HTERT RPE-1 (cell line): ENCODE results near the gene KIN.
"Not testable (repeated sequence)": the region's sequence is repeated elsewhere in the genome, so short reads cannot be mapped to it uniquely, and the experiment has no call there.

Source experiments
- in situ Hi-C: fragments of 300-500 bp; cut with MboI; formaldehyde crosslinking; loops from 4 replicates; pipeline ENCODE4 v1.14.3; 2020; ENCODE audit warnings: low sequenced_read_pairs

KIN gene

GRCh38 chr10:7795605-7796004 lies 7.8 kb upstream of the KIN start:
- in situ Hi-C loops = no loop called here

- in situ Hi-C loops = no loop called here
Observed at GRCh38 chr10:7794251-7795026, 6.6 kb upstream of the KIN start.

GRCh38 chr10:7792541-7792940 lies 4.7 kb upstream of the KIN start:
- in situ Hi-C loops = no loop called here

- in situ Hi-C loops = no loop called here
Observed at GRCh38 chr10:7789390-7789789, 1.6 kb upstream of the KIN start.

- in situ Hi-C loops = no loop called here
Observed at GRCh38 chr10:7788639-7789286, 970 bp upstream of the KIN start.

- in situ Hi-C loops = no loop called here
Observed at GRCh38 chr10:7787150-7787856, 490 bp downstream of the KIN start.

GRCh38 chr10:7786430-7786829 lies 1.4 kb downstream of the KIN start:
- in situ Hi-C loops = no loop called here

GRCh38 chr10:7782194-7782593 lies 5.6 kb downstream of the KIN start:
- in situ Hi-C loops = not testable (repeated sequence)

- in situ Hi-C loops = no loop called here
Observed at GRCh38 chr10:7776777-7777176, 11.0 kb downstream of the KIN start.

GRCh38 chr10:7773845-7774801 lies 13.7 kb downstream of the KIN start:
- in situ Hi-C loops = no loop called here

GRCh38 chr10:7768417-7768816 lies 19.4 kb downstream of the KIN start:
- in situ Hi-C loops = no loop called here

- in situ Hi-C loops = no loop called here
Observed at GRCh38 chr10:7767209-7767608, 20.6 kb downstream of the KIN start.

- in situ Hi-C loops = no loop called here
Observed at GRCh38 chr10:7766241-7766640, 21.6 kb downstream of the KIN start.

- in situ Hi-C loops = no loop called here
Observed at GRCh38 chr10:7763929-7764328, 23.9 kb downstream of the KIN start.

- in situ Hi-C loops = no loop called here
Observed at GRCh38 chr10:7756360-7756992, 31.3 kb downstream of the KIN start.

GRCh38 chr10:7755103-7755502 lies 32.7 kb downstream of the KIN start:
- in situ Hi-C loops = no loop called here

GRCh38 chr10:7752251-7752650 lies 35.5 kb downstream of the KIN start:
- in situ Hi-C loops = no loop called here

- in situ Hi-C loops = no loop called here
Observed at GRCh38 chr10:7750222-7750621, 37.6 kb downstream of the KIN start.

GRCh38 chr10:7748637-7749036 lies 39.2 kb downstream of the KIN start:
- in situ Hi-C loops = not testable (repeated sequence)

GRCh38 chr10:7744307-7744706 lies 43.5 kb downstream of the KIN start:
- in situ Hi-C loops = no loop called here
